ENCODE results near the gene CFTR. TPM values are rescaled to one million over a fixed set of nuclear protein-coding genes. Genes with fewer than 3 reads are reported as not detected.

Gene CFTR
- total RNA-seq, 4 donors from 2014 or later: 0.44 TPM; not detected in 3

- Histone ChIP-seq H3K27me3 (no peaks in the 10 kb centered on the region), H3K36me3 (no peaks in the 10 kb centered on the region), H3K4me1 (no peaks in the 10 kb centered on the region), H3K9me3 (no peaks in the 10 kb centered on the region), H3K27ac (no peak overlapping the region), H3K4me3 (no peak overlapping the region)
- no peak for TF ChIP-seq POLR2A (IDR thresholded peaks at IDR 0.05)
- TF ChIP-seq, protein P1, sequence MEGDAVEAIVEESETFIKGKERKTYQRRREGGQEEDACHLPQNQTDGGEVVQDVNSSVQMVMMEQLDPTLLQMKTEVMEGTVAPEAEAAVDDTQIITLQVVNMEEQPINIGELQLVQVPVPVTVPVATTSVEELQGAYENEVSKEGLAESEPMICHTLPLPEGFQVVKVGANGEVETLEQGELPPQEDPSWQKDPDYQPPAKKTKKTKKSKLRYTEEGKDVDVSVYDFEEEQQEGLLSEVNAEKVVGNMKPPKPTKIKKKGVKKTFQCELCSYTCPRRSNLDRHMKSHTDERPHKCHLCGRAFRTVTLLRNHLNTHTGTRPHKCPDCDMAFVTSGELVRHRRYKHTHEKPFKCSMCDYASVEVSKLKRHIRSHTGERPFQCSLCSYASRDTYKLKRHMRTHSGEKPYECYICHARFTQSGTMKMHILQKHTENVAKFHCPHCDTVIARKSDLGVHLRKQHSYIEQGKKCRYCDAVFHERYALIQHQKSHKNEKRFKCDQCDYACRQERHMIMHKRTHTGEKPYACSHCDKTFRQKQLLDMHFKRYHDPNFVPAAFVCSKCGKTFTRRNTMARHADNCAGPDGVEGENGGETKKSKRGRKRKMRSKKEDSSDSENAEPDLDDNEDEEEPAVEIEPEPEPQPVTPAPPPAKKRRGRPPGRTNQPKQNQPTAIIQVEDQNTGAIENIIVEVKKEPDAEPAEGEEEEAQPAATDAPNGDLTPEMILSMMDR (IDR thresholded peaks at IDR 0.05 in 4 of 5, conservative IDR thresholded peaks at IDR 0.05 in 1 of 5): no peak
- in situ Hi-C loops (cut with MboI; ENCODE audit: low sequenced_read_pairs in 4 of 4): no loop called here
- peak; percentile 5 to 24 for DNase-seq
- peak; percentile 46 to 56 for ATAC-seq
- intact Hi-C loops (cut with DNase I; ENCODE audit: low total_unique reads): no loop called here
Observed at GRCh38 chr7:117582219-117582704, 102.4 kb downstream of the CFTR start.

DNA sequence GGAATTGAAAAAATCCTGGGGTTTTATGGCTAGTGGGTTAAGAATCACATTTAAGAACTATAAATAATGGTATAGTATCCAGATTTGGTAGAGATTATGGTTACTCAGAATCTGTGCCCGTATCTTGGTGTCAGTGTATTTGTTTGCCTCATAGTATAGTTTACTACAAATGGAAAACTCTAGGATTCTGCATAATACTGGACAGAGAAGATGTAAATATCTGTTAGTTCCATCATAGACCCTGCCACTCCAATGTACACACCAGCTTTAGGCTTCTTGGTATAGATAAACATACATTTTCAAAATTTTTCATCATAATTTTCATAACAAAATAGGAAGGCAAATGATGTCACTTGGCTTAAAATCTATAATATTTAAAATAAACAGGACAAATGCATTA, 108.1 kb downstream of the CFTR start:
- Histone ChIP-seq H3K27me3 (no peaks in the 10 kb centered on the region), H3K4me3 (no peak overlapping the region), H3K27ac (no peak overlapping the region), H3K9me3 (no peaks in the 10 kb centered on the region), H3K4me1 (no peaks in the 10 kb centered on the region), H3K36me3 (no peaks in the 10 kb centered on the region)
- ATAC-seq: no peak
- no peak for DNase-seq
- in situ Hi-C loops (cut with MboI; ENCODE audit: low sequenced_read_pairs in 4 of 4) (no loop called here), intact Hi-C loops (cut with DNase I; ENCODE audit: low total_unique reads) (no loop called here)
- no peak for TF ChIP-seq POLR2A (IDR thresholded peaks at IDR 0.05)
- TF ChIP-seq, protein P1 (IDR thresholded peaks at IDR 0.05 in 4 of 5, conservative IDR thresholded peaks at IDR 0.05 in 1 of 5): no peak

GRCh38 chr7:117588352-117588794, 108.5 kb downstream of the CFTR start:
- no peaks in the 10 kb centered on the region for H3K4me1 ChIP-seq
- in situ Hi-C loops (cut with MboI; ENCODE audit: low sequenced_read_pairs in 4 of 4) (no loop called here), intact Hi-C loops (cut with DNase I; ENCODE audit: low total_unique reads) (no loop called here)
- no peak for TF ChIP-seq POLR2A (IDR thresholded peaks at IDR 0.05)
- TF ChIP-seq, protein P1 (IDR thresholded peaks at IDR 0.05 in 4 of 5, conservative IDR thresholded peaks at IDR 0.05 in 1 of 5): no peak
- H3K4me3 ChIP-seq: no peak overlapping the region
- no peaks in the 10 kb centered on the region for H3K27me3 ChIP-seq
- DNase-seq: no peak
- H3K9me3 ChIP-seq: no peaks in the 10 kb centered on the region
- no peak overlapping the region for H3K27ac ChIP-seq
- no peaks in the 10 kb centered on the region for H3K36me3 ChIP-seq
- no peak for ATAC-seq

- Histone ChIP-seq H3K36me3 (no peaks in the 10 kb centered on the region), H3K9me3 (no peaks in the 10 kb centered on the region), H3K27me3 (no peaks in the 10 kb centered on the region), H3K4me3 (no peak overlapping the region), H3K4me1 (no peaks in the 10 kb centered on the region), H3K27ac (no peak overlapping the region)
- DNase-seq: no peak
- TF ChIP-seq, protein P1 (IDR thresholded peaks at IDR 0.05 in 4 of 5, conservative IDR thresholded peaks at IDR 0.05 in 1 of 5): no peak
- no peak for TF ChIP-seq POLR2A (IDR thresholded peaks at IDR 0.05)
- ATAC-seq: no peak
- intact Hi-C loops (cut with DNase I; ENCODE audit: low total_unique reads): no loop called here
- in situ Hi-C loops (cut with MboI; ENCODE audit: low sequenced_read_pairs in 4 of 4): no loop called here
Observed at GRCh38 chr7:117590191-117590590, 110.4 kb downstream of the CFTR start.

Measured in gastrocnemius medialis (tissue), 4 donors.